ENCODE data around the gene MARS1. TPM values are rescaled to one million over a fixed set of nuclear protein-coding genes. Genes with fewer than 3 reads are reported as not detected.

MARS1 gene
- total RNA-seq, 1 experiment from 2014 or later = 209 TPM

- Histone ChIP-seq H3K79me2 (ENCODE audit: low read length) (peaks cover 24% of the 10 kb centered on the region), H4K20me1 (ENCODE audit: low read length) (no peaks in the 10 kb centered on the region), H2AFZ (ENCODE audit: low read length) (peak overlapping the region; percentile 70), H3K4me1 (ENCODE audit: insufficient read depth, low read length) (peaks cover 10% of the 10 kb centered on the region), H3K9ac (ENCODE audit: low read length) (peak overlapping the region; percentile 89), H3K27ac (ENCODE audit: low read length) (0 out of 2 replicates have a peak overlapping the region, but pooled peaks have one; percentile 7), H3K4me2 (ENCODE audit: low read length) (peak overlapping the region; percentile 93), H3K9me3 (ENCODE audit: low read length) (no peaks in the 10 kb centered on the region), H3K27me3 (ENCODE audit: low read length) (no peaks in the 10 kb centered on the region), H3K4me3 (ENCODE audit: low read length) (peak overlapping the region; percentile 91), H3F3A (ENCODE audit: low read length, unreplicated experiment) (no peaks in the 10 kb centered on the region), H3K9me2 (replicated peaks; ENCODE audit: low read length) (no peaks in the 10 kb centered on the region), H3K36me3 (ENCODE audit: low read depth, low read length) (peaks cover 30% of the 10 kb centered on the region)
- CTCF ChIA-PET = no interaction called here
- TF ChIP-seq EZH2 (IDR thresholded peaks at IDR 0.05; ENCODE audit: low read length, unreplicated experiment) (no peak), EZH2phosphoT487 (IDR thresholded peaks at IDR 0.05; ENCODE audit: borderline replicate concordance, low read length) (no peak), CTCF (conservative IDR thresholded peaks at IDR 0.05; ENCODE audit: low read depth, low read length) (no peak)
- DNase-seq (no peak), ATAC-seq (peak; percentile 23)
- intact Hi-C loops (cut with micrococcal nuclease) = no loop called here
- TSS peak; percentile 51 for BruUV-seq (replicated peaks)
- POLR2A ChIA-PET (ENCODE audit: unreplicated experiment) = no interaction called here
Measured at GRCh38 chr12:57488402-57489156, 711 bp downstream of the MARS1 start.

- ChIA-PET POLR2A (ENCODE audit: unreplicated experiment) (no interaction called here), CTCF (no interaction called here)
- peaks cover 10% of the 10 kb centered on the region for H3K4me1 ChIP-seq (ENCODE audit: insufficient read depth, low read length)
- no peaks in the 10 kb centered on the region for H3F3A ChIP-seq (ENCODE audit: low read length, unreplicated experiment)
- no peak for DNase-seq
- H2AFZ ChIP-seq (ENCODE audit: low read length) = no peak overlapping the region
- no peak for ATAC-seq
- H3K36me3 ChIP-seq (ENCODE audit: low read depth, low read length) = peaks cover 30% of the 10 kb centered on the region
- intact Hi-C loops (cut with micrococcal nuclease) = no loop called here
- no peak overlapping the region for H3K27ac ChIP-seq (ENCODE audit: low read length)
- H3K9ac ChIP-seq (ENCODE audit: low read length) = peak overlapping the region; percentile 89
- H4K20me1 ChIP-seq (ENCODE audit: low read length) = no peaks in the 10 kb centered on the region
- peaks cover 24% of the 10 kb centered on the region for H3K79me2 ChIP-seq (ENCODE audit: low read length)
- TF ChIP-seq EZH2phosphoT487 (IDR thresholded peaks at IDR 0.05; ENCODE audit: borderline replicate concordance, low read length) = no peak
- TF ChIP-seq CTCF (conservative IDR thresholded peaks at IDR 0.05; ENCODE audit: low read depth, low read length) = no peak
- TF ChIP-seq EZH2 (IDR thresholded peaks at IDR 0.05; ENCODE audit: low read length, unreplicated experiment) = no peak
- TSS peak; percentile 40 for BruUV-seq (replicated peaks)
- no peaks in the 10 kb centered on the region for H3K27me3 ChIP-seq (ENCODE audit: low read length)
- no peaks in the 10 kb centered on the region for H3K9me3 ChIP-seq (ENCODE audit: low read length)
- H3K9me2 ChIP-seq (replicated peaks; ENCODE audit: low read length) = no peaks in the 10 kb centered on the region
- H3K4me3 ChIP-seq (ENCODE audit: low read length) = peak overlapping the region; percentile 91
- peak overlapping the region; percentile 93 for H3K4me2 ChIP-seq (ENCODE audit: low read length)
Measured at GRCh38 chr12:57489157-57489641, 1.3 kb downstream of the MARS1 start.

GRCh38 chr12:57490126-57490525 is 2.3 kb downstream of the MARS1 start:
- Histone ChIP-seq H2AFZ (ENCODE audit: low read length) (no peak overlapping the region), H3K27ac (ENCODE audit: low read length) (no peak overlapping the region), H3K9me3 (ENCODE audit: low read length) (no peaks in the 10 kb centered on the region), H3K79me2 (ENCODE audit: low read length) (peaks cover 24% of the 10 kb centered on the region), H4K20me1 (ENCODE audit: low read length) (no peaks in the 10 kb centered on the region), H3F3A (ENCODE audit: low read length, unreplicated experiment) (no peaks in the 10 kb centered on the region), H3K9ac (ENCODE audit: low read length) (no peak overlapping the region), H3K9me2 (replicated peaks; ENCODE audit: low read length) (no peaks in the 10 kb centered on the region), H3K36me3 (ENCODE audit: low read depth, low read length) (peaks cover 30% of the 10 kb centered on the region), H3K27me3 (ENCODE audit: low read length) (no peaks in the 10 kb centered on the region), H3K4me2 (ENCODE audit: low read length) (0 out of 2 replicates have a peak overlapping the region, but pooled peaks have one; percentile 10), H3K4me1 (ENCODE audit: insufficient read depth, low read length) (peaks cover 10% of the 10 kb centered on the region), H3K4me3 (ENCODE audit: low read length) (no peak overlapping the region)
- POLR2A ChIA-PET (ENCODE audit: unreplicated experiment) = no interaction called here
- intact Hi-C loops (cut with micrococcal nuclease) = no loop called here
- no peak for ATAC-seq
- TF ChIP-seq EZH2 (IDR thresholded peaks at IDR 0.05; ENCODE audit: low read length, unreplicated experiment) = no peak
- TF ChIP-seq CTCF (conservative IDR thresholded peaks at IDR 0.05; ENCODE audit: low read depth, low read length) = no peak
- TF ChIP-seq EZH2phosphoT487 (IDR thresholded peaks at IDR 0.05; ENCODE audit: borderline replicate concordance, low read length) = no peak
- BruUV-seq (replicated peaks) = no TSS peak
- CTCF ChIA-PET = no interaction called here
- no peak for DNase-seq
